Measurements from ENCODE around the gene DNAJC7. TPM values are rescaled to one million over a fixed set of nuclear protein-coding genes. Genes with fewer than 3 reads are reported as not detected.

DNAJC7 gene
- total RNA-seq, 1 experiment from 2014 or later: 72.0 TPM

GRCh38 chr17:41967921-41968578 lies 49.2 kb downstream of the DNAJC7 start:
- DNase-seq (ENCODE audit: low read depth, low spot score): no peak
- Histone ChIP-seq H3K36me3 (ENCODE audit: control insufficient read depth, insufficient read depth, low read length) (no peaks in the 10 kb centered on the region; the same call in 1 of the 2 replicates), H3K4me1 (ENCODE audit: control insufficient read depth, insufficient read depth, low read length) (peaks cover 28% of the 10 kb centered on the region), H3K4me3 (ENCODE audit: low read depth in 2 of 2, low read length in 2 of 2) (peak overlapping the region; percentile 83 to 86), H3K27ac (ENCODE audit: low read length) (no peak overlapping the region), H3K27me3 (ENCODE audit: control insufficient read depth, insufficient read depth, low read length) (no peaks in the 10 kb centered on the region), H3K9me3 (ENCODE audit: control insufficient read depth, insufficient read depth, low read depth, low read length) (no peaks in the 10 kb centered on the region)
- intact Hi-C loops (cut with micrococcal nuclease; ENCODE audit: unreplicated experiment): no loop called here
- ChIA-PET CTCF (no interaction called here), POLR2A (interaction anchor here (0.6 kb wide), 2 partner anchors 15 to 300 kb away, joined by 3 to 11 read pairs; no protein-coding TSS in a partner anchor)
- no peak for ATAC-seq
- TF ChIP-seq CTCF (IDR thresholded peaks at IDR 0.05): no peak
- no peak for TF ChIP-seq TCF7L2 (IDR thresholded peaks at IDR 0.05; ENCODE audit: low read depth, low read length)
- no peak for TF ChIP-seq REST (IDR thresholded peaks at IDR 0.05; ENCODE audit: insufficient read depth in 1 of 2, low read depth in 2 of 2, low read length in 1 of 2)
- TF ChIP-seq SIN3A (IDR thresholded peaks at IDR 0.05; ENCODE audit: borderline replicate concordance, insufficient read depth, low read depth, low read length): no peak
- TF ChIP-seq POLR2AphosphoS5 (IDR thresholded peaks at IDR 0.05; ENCODE audit: low read depth, low read length): no peak
- BruUV-seq (replicated peaks): no TSS peak
- in situ Hi-C loops (cut with HindIII; ENCODE audit: low pct_unique_long_range_greater_than_20kb, low sequenced_read_pairs): no loop called here

- peak overlapping the region; percentile 83 to 86 for H3K4me3 ChIP-seq (ENCODE audit: low read depth in 2 of 2, low read length in 2 of 2)
- ATAC-seq (peak; percentile 7), DNase-seq (ENCODE audit: low read depth, low spot score) (no peak)
- TF ChIP-seq CTCF (IDR thresholded peaks at IDR 0.05) (no peak), POLR2AphosphoS5 (IDR thresholded peaks at IDR 0.05; ENCODE audit: low read depth, low read length) (no peak), SIN3A (IDR thresholded peaks at IDR 0.05; ENCODE audit: borderline replicate concordance, insufficient read depth, low read depth, low read length) (no peak), TCF7L2 (IDR thresholded peaks at IDR 0.05; ENCODE audit: low read depth, low read length) (no peak), REST (IDR thresholded peaks at IDR 0.05; ENCODE audit: insufficient read depth in 1 of 2, low read depth in 2 of 2, low read length in 1 of 2) (no peak)
- CTCF ChIA-PET: interaction anchor here (0.5 kb wide), 1 partner anchor 255 kb away, joined by 4 read pairs; no protein-coding TSS in a partner anchor
- BruUV-seq (replicated peaks): no TSS peak
- H3K4me1 ChIP-seq (ENCODE audit: control insufficient read depth, insufficient read depth, low read length): peaks cover 23% of the 10 kb centered on the region
- H3K27ac ChIP-seq (ENCODE audit: low read length): peak overlapping the region; percentile 77
- POLR2A ChIA-PET: no interaction called here
- in situ Hi-C loops (cut with HindIII; ENCODE audit: low pct_unique_long_range_greater_than_20kb, low sequenced_read_pairs): no loop called here
- intact Hi-C loops (cut with micrococcal nuclease; ENCODE audit: unreplicated experiment): no loop called here
- H3K27me3 ChIP-seq (ENCODE audit: control insufficient read depth, insufficient read depth, low read length): no peaks in the 10 kb centered on the region
- H3K36me3 ChIP-seq (ENCODE audit: control insufficient read depth, insufficient read depth, low read length): no peaks in the 10 kb centered on the region; the same call in 1 of the 2 replicates
- H3K9me3 ChIP-seq (ENCODE audit: control insufficient read depth, insufficient read depth, low read depth, low read length): no peaks in the 10 kb centered on the region
Measured at GRCh38 chr17:41967141-41967920, 49.9 kb downstream of the DNAJC7 start.
